Astrocyte of the cerebellum (primary cell): ENCODE measurements around the gene RAB29.
A peak's percentile ranks its signal among the peaks of the same experiment; 100 is the strongest.

Experiments
- DNase-seq: peaks from one replicate; pipeline ENCODE4 v3.0.0-alpha.2; 2011; ENCODE audit warnings: low read depth
- H3K4me3 ChIP-seq: 2 replicates; pipeline ENCODE4 v1.5.1; 2011; ENCODE audit warnings: mild to moderate bottlenecking, low read depth, low read length, moderate library complexity
- in situ Hi-C: cut with HindIII; loops from 2 replicates; pipeline ENCODE4 v1.10.0; 2017; ENCODE audit warnings: low sequenced_read_pairs
- TF ChIP-seq, protein P1 (sequence below): IDR thresholded peaks from 2 replicates; pipeline ENCODE4 v1.5.1; 2012; ENCODE audit warnings: low read length, low read depth, moderate library complexity, mild to moderate bottlenecking; ENCODE audit errors: missing control alignments

The RAB29 gene

DNA sequence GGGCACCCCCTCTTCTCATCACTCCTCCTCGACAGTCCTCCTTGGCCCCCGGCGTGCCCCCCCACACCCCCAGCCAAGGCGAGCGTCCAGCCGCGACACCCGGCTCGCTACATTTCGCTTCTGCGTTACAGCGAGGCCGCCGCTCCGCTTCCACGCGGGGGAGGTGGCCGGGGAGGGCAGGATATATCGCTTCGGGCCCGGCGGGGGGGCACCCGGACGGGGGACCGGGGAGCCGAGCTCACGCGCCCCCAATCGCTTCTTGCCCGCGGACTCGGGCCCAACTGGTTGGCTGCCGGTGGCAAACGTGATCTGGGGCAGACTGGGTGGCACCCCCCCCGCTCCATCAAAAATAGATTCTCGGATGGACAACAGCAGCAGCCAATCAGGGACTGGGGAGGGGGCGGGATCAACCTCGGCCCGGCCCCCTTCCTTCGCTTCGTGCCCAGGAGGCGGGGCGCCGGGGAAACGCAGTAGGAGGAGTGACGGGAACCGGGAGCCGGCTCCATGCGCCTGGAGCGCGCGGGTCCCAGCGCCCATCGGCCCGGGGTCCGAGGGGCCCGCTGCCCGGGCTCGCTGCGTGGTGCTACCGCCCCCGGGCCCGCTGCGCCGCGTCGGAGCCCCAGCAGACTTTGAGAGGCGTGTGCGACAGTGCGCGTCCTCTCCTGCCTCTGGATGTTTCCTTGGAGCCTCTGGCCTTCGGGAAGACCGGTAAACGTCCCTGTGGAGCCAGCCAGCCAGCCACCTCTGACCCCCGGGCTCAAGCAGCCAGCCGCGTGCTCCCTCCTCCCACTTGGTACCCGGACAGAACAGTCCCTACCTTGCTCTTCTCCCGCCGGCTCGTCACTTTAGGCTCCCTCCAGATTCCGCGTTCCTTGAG lies 37.8 kb upstream of the RAB29 start, which contains the start of gene SLC41A1:
Gene SLC41A1, minus strand, starts transcription at position 321 of the 877 bp plus-strand sequence. CDS start 2,757 bp downstream, outside the sequence.
- peak within 1 kb of the TSS; percentile 83 for H3K4me3 ChIP-seq
- DNase-seq: peak; percentile 49
- TF ChIP-seq, protein P1, sequence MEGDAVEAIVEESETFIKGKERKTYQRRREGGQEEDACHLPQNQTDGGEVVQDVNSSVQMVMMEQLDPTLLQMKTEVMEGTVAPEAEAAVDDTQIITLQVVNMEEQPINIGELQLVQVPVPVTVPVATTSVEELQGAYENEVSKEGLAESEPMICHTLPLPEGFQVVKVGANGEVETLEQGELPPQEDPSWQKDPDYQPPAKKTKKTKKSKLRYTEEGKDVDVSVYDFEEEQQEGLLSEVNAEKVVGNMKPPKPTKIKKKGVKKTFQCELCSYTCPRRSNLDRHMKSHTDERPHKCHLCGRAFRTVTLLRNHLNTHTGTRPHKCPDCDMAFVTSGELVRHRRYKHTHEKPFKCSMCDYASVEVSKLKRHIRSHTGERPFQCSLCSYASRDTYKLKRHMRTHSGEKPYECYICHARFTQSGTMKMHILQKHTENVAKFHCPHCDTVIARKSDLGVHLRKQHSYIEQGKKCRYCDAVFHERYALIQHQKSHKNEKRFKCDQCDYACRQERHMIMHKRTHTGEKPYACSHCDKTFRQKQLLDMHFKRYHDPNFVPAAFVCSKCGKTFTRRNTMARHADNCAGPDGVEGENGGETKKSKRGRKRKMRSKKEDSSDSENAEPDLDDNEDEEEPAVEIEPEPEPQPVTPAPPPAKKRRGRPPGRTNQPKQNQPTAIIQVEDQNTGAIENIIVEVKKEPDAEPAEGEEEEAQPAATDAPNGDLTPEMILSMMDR: no peak
- in situ Hi-C loops: no loop called here

DNA sequence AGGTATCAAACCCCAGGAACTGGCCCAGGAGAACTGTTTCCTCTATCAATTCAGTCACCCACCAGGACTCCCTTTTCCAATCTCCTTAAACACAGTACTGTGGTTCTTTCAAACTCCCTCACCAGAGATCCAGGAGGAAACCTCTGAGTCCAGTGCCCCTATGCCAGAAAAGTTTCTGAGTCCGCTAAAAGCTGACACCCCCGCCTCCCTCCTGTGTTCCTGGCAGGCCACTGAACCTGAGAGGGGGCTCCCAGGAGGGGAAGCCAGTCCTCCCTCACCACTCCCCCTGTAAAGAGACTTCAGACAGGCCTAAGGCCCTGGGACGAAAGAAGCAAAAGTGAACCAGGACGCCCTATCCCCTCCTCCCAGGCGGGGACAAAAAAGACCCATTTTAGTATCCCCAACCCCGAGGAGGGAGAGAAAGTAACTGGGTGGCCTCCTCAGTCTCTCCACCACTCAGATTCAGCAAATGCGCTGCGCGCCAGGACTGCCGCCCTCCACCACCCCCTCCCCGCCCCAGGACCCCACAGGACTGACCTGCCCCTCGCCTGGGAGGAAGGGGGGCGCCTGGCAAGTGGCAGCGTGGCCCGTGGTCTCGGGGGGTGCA lies 37.1 kb upstream of the RAB29 start:
- TF ChIP-seq, protein P1: no peak
- peak overlapping the region; percentile 83 for H3K4me3 ChIP-seq
- in situ Hi-C loops: no loop called here
- DNase-seq: no peak

DNA sequence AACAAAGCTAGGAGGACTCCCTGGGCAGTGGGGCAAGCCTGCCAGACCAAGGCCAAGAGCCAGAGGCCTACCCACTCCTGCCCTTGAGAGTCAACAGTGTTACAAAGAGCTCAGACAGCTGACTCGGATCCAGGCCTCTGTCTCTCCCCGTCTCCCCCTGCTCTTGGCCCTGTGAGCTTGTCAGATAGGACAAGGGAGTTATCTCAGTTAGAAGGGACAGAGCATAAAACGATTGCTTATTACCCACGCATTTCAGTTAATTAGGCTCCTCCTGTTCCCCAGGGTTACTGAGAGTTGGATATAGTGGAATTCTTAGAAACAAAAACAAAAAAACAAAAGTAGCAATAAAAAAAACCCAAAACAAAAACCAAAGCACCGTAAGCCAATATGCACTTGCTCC lies 36.4 kb upstream of the RAB29 start:
- peak overlapping the region; percentile 83 for H3K4me3 ChIP-seq
- in situ Hi-C loops: no loop called here
- TF ChIP-seq, protein P1: no peak
- no peak for DNase-seq

DNA sequence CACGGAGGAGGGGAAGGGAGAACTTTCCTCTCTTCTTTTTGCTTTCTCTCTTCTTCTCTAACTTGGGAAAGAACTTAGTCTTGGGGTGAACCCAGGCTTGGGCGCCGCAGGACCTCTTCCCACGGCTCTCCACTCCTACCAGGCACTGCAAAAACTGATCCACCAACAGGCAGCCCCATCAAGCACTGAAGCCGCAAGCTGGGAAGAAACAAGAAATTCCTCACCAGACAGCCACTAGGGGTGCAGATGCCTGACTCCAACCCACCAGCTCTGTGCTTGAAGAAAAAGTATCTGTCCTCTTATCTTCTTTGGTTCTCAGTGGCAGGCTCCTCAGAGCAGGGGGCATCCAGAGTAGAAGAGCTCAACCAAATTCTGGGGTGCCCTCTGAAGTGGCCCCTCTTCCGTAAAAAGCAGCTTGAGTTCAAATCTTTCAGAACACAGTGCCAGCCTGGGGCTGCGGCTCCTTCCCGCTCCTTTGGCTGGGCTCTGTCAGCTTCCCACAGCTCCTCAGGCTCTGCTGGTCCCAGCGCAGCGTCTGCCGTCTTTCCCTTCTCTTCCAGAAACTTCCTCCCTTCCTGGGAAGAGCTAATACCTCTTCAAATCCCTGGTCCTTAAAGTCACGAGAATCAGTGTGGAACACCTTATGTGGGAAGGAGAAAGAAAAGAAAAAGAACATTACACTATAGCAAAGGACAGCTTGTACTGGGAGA lies 35.3 kb upstream of the RAB29 start:
- no peak for DNase-seq
- TF ChIP-seq, protein P1: peak; percentile 64
- in situ Hi-C loops: no loop called here
- no peak overlapping the region for H3K4me3 ChIP-seq

DNA sequence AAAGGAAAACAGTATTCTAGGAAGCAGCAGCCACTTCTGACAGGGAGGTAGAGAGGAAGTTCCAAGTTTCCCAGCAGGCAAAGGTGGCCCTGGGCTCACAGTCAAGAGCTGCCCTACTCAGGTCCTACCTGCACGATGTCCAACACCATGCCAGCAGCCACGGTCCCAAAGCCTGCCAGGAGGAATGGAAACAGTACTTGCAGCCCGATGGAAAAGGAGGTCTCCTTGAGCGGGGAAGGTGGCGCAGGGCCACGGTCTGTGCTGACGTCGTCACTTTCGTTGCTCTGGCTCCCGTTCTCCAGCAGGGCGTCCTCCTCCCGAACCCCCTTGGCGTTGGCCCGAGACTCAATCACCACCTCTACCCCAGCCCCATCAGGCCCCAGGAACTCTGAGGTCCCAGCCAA lies 34.7 kb upstream of the RAB29 start:
- in situ Hi-C loops: loop anchor here (5.0 kb wide), 1 partner anchor 52 kb away; no protein-coding TSS in a partner anchor
- no peak overlapping the region for H3K4me3 ChIP-seq
- TF ChIP-seq, protein P1: no peak
- DNase-seq: no peak

DNA sequence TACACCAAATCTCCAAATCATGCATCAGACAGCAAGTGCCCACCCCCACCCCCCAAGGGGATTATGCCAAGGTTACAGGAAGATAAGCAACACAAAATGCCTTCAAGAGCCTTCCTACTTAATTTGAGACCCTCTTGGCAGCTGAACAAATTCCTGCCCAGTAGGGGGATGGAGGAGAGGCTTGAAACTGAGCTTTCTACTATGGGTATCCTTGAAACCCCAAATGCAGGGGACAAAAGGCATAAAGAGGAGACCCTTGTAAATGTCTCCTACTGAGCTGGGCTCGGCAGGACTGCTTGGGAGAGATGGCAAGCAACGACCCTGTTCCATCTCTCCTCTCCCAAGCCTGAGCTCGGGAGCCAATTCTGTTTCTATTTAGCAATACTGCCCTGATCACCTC lies 34.2 kb upstream of the RAB29 start:
- in situ Hi-C loops: loop anchor here (5.0 kb wide), 1 partner anchor 53 kb away; no protein-coding TSS in a partner anchor
- TF ChIP-seq, protein P1: no peak
- DNase-seq: no peak
- no peak overlapping the region for H3K4me3 ChIP-seq
